ENCODE results near the gene CD70. TPM values are rescaled to one million over a fixed set of nuclear protein-coding genes. Genes with fewer than 3 reads are reported as not detected.

CD70 gene
- total RNA-seq, 4 donors from 2014 or later = 2.2 TPM; not detected in 3

DNA sequence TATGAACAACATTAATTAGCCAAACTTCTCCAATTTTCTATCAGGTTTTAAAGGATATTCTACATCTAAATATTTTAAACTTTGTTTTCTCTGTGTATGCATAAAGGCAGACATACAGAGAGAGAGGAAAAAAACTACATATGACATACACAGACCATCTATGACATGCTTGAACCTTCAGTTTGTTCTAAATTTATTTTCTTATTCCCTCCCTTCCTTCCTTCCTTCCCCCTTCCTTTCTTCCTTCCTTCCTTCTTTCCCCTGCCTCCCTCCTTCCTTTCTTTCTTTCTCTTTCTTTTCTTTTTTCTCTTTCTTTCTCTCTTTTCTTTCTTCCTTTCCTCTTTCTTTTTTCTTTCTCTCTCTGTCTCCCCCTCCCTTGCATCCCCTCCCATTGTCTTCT, 35.8 kb upstream of the CD70 start:
- no peak for ATAC-seq
- Histone ChIP-seq H3K36me3 (no peaks in the 10 kb centered on the region), H3K27me3 (peaks cover 16% of the 10 kb centered on the region), H3K4me1 (no peaks in the 10 kb centered on the region), H3K27ac (no peak overlapping the region), H3K4me3 (no peak overlapping the region), H3K9me3 (peaks cover 0 to 3% (median 0%) of the 10 kb centered on the region in 3 donors)
- TF ChIP-seq, protein P1, sequence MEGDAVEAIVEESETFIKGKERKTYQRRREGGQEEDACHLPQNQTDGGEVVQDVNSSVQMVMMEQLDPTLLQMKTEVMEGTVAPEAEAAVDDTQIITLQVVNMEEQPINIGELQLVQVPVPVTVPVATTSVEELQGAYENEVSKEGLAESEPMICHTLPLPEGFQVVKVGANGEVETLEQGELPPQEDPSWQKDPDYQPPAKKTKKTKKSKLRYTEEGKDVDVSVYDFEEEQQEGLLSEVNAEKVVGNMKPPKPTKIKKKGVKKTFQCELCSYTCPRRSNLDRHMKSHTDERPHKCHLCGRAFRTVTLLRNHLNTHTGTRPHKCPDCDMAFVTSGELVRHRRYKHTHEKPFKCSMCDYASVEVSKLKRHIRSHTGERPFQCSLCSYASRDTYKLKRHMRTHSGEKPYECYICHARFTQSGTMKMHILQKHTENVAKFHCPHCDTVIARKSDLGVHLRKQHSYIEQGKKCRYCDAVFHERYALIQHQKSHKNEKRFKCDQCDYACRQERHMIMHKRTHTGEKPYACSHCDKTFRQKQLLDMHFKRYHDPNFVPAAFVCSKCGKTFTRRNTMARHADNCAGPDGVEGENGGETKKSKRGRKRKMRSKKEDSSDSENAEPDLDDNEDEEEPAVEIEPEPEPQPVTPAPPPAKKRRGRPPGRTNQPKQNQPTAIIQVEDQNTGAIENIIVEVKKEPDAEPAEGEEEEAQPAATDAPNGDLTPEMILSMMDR (IDR thresholded peaks at IDR 0.05) = no peak
- TF ChIP-seq POLR2A (IDR thresholded peaks at IDR 0.05) = no peak
- no peak for TF ChIP-seq EP300 (IDR thresholded peaks at IDR 0.05)
- no peak for TF ChIP-seq POLR2AphosphoS5 (IDR thresholded peaks at IDR 0.05)

DNA sequence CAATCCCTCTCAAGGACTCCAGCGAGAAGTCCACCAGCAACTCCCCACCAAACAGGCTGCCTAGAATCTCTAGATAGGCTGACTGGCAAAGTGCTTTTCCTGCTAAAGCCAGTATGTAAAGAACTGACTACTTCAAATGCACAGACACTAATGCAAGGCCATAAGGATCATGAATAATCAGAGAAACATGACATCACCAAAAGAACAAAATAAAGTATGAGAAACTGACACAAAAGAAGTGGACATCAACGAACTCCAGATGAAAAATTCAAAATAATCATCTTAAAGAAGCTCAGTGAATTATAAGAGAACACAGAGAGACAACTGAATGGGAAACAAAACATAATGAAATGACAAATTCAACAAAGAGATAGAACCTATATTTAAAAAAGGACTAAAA, 26.4 kb upstream of the CD70 start:
- Histone ChIP-seq H3K9me3 (peaks cover 0 to 35% (median 0%) of the 10 kb centered on the region in 3 donors), H3K27ac (no peak overlapping the region), H3K4me3 (no peak overlapping the region), H3K4me1 (no peaks in the 10 kb centered on the region), H3K27me3 (peaks cover 51% of the 10 kb centered on the region), H3K36me3 (no peaks in the 10 kb centered on the region)
- WGBS, 2 donors (ENCODE audit: low coverage in 1 of 2) = 21 to 38% methylated on average over 1 of the region's 2 CpGs
- TF ChIP-seq EP300 (IDR thresholded peaks at IDR 0.05) (no peak), POLR2AphosphoS5 (IDR thresholded peaks at IDR 0.05) (no peak), POLR2A (IDR thresholded peaks at IDR 0.05) (no peak)
- TF ChIP-seq, protein P1 (IDR thresholded peaks at IDR 0.05) = no peak
- no peak for ATAC-seq

DNA sequence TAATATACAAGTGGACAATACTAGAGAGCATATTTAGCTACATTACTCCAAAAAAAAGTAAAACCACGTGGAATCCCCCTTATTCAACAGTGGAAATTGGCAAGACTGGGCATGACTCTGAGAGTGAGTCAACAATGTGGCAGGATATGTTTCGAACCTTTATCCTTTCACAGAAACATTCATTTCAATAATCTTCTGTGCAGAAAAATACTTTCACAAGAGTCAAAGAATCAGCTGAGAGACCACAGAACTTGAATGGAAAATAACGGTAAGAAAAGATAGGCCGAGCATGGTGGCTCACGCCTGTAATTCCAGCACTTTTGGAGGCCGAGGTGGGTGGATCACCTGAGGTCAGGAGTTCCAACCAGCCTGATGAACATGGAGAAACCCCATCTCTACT, 25.1 kb upstream of the CD70 start:
- H3K4me1 ChIP-seq = no peaks in the 10 kb centered on the region
- H3K27me3 ChIP-seq = peaks cover 63% of the 10 kb centered on the region
- no peak overlapping the region for H3K4me3 ChIP-seq
- H3K36me3 ChIP-seq = no peaks in the 10 kb centered on the region
- no peak for ATAC-seq
- H3K9me3 ChIP-seq = peaks cover 0 to 31% (median 0%) of the 10 kb centered on the region in 3 donors
- TF ChIP-seq POLR2A (IDR thresholded peaks at IDR 0.05) = no peak
- WGBS, 2 donors (ENCODE audit: low coverage in 1 of 2) = 79 to 82% methylated on average over 6 of the region's 6 CpGs
- H3K27ac ChIP-seq = no peak overlapping the region

DNA sequence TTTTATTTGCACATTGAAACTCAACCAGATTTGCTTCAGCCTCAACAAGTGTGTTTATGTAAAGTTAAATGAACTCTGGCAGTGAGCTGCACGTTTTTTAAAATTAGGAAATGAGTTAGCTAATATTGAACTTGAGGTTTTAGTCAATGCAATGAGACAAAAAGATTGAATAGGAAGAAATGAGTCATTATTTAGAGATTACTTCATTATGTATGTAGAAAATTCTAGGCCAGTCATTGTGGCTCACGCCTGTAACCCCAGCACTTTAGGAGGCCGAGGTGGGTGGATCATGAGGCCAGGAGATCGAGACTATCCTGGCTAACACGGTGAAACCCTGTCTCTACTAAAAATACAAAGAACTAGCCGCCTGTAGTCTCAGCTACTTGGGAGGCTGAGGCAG, 22.8 kb upstream of the CD70 start:
- no peak for ATAC-seq
- Histone ChIP-seq H3K4me3 (no peak overlapping the region), H3K4me1 (no peaks in the 10 kb centered on the region), H3K27me3 (peaks cover 78% of the 10 kb centered on the region), H3K36me3 (no peaks in the 10 kb centered on the region), H3K27ac (no peak overlapping the region), H3K9me3 (peaks cover 0 to 17% (median 0%) of the 10 kb centered on the region in 3 donors)
- WGBS, 2 donors (ENCODE audit: low coverage in 1 of 2) = 54 to 59% methylated on average over 6 of the region's 6 CpGs
- TF ChIP-seq, protein P1 (IDR thresholded peaks at IDR 0.05) = no peak
- TF ChIP-seq EP300 (IDR thresholded peaks at IDR 0.05) (no peak), POLR2AphosphoS5 (IDR thresholded peaks at IDR 0.05) (no peak), POLR2A (IDR thresholded peaks at IDR 0.05) (no peak)

DNA sequence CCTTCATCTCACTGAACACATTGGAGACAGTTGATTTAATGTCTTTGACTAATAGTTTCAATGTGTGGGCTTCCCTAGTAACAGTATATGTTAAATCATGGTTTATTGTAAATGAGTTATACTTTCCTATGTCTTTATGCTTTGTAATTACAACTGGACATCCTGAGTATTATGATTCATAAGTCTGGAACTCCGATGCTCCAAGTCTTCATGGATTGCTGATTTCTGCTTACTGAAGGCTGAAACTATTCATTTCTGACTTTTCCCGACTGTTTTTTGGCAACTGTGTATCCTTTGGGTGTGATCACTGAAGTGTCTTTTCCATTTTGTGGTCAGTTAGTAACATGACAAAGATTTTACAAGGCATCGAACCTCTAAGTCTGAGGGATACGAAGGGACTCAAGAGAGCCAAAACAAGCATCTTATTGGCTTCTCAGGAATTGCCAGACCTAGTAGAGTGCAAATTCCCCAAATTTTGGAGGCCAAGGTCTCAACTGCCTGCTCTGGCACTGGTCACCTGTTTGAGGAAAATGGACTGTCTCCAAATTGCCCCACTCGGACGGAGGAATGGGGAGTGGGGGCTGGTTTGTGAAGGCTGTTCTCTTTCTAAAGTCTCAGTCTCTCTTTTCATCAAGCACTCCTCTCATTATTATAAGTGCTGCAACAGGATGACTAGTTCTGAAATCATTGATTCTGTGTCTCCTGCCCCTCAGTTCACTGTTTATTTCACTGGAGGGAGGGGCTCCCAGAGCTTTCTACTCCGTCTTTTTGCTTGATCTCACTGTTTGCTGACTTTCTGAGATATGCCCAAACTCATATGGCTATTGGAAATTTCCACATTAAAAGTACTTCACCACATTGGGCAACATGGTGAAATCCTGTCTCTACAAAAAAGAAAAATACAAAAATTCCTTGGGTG, 20.2 kb upstream of the CD70 start:
- no peak overlapping the region for H3K4me3 ChIP-seq
- WGBS, 2 donors (ENCODE audit: low coverage in 1 of 2) = 37 to 43% methylated on average over 5 to 7 of the region's 7 CpGs
- H3K36me3 ChIP-seq = no peaks in the 10 kb centered on the region
- no peak for TF ChIP-seq POLR2A (IDR thresholded peaks at IDR 0.05)
- TF ChIP-seq EP300 (IDR thresholded peaks at IDR 0.05) = no peak
- no peak for TF ChIP-seq POLR2AphosphoS5 (IDR thresholded peaks at IDR 0.05)
- TF ChIP-seq, protein P1 (IDR thresholded peaks at IDR 0.05) = no peak
- H3K27me3 ChIP-seq = peaks cover 82% of the 10 kb centered on the region
- H3K4me1 ChIP-seq = no peaks in the 10 kb centered on the region
- H3K9me3 ChIP-seq = no peaks in the 10 kb centered on the region
- ATAC-seq = peak; percentile 51
- H3K27ac ChIP-seq = peak overlapping the region in 1 of 4 donors; percentile 30
